ENCODE data around the gene ITGB3BP.

The ITGB3BP gene

GRCh38 chr1:63523738-63524137 lies 713 bp upstream of the ITGB3BP start:
- peak overlapping the region; percentile 87 for H3K9ac ChIP-seq (ENCODE audit: low read depth, low read length, poor library complexity, severe bottlenecking)
- H3F3A ChIP-seq (ENCODE audit: low read depth), result peaks cover 3% of the 10 kb centered on the region; the same call in 1 of the 2 replicates
- H3K79me2 ChIP-seq (ENCODE audit: insufficient read depth, low read length), result peaks cover 52% of the 10 kb centered on the region
- H3K9me2 ChIP-seq (replicated peaks; ENCODE audit: low read depth, low read length), result no peaks in the 10 kb centered on the region
- peak overlapping the region; percentile 88 for H3K4me3 ChIP-seq (ENCODE audit: low read length, poor library complexity, severe bottlenecking)
- no peaks in the 10 kb centered on the region for H3K9me3 ChIP-seq (ENCODE audit: insufficient read depth, low read depth, low read length)
- H3K4me1 ChIP-seq (ENCODE audit: insufficient read depth, low read length, poor library complexity, severe bottlenecking), result peaks cover 43% of the 10 kb centered on the region
- peak overlapping the region; percentile 97 for H2AFZ ChIP-seq (ENCODE audit: low read length)
- H3K4me2 ChIP-seq (ENCODE audit: low read depth, low read length, poor library complexity, severe bottlenecking), result peak overlapping the region; percentile 79
- H4K20me1 ChIP-seq (ENCODE audit: insufficient read depth, low read length, poor library complexity, severe bottlenecking), result peaks cover under 1% of the 10 kb centered on the region
- TF ChIP-seq EZH2phosphoT487 (IDR thresholded peaks at IDR 0.05; ENCODE audit: borderline replicate concordance) (no peak), CTCF (conservative IDR thresholded peaks at IDR 0.05; ENCODE audit: low read length) (no peak)
- H3K36me3 ChIP-seq (ENCODE audit: insufficient read depth, low read length), result no peaks in the 10 kb centered on the region
- no peaks in the 10 kb centered on the region for H3K27me3 ChIP-seq (ENCODE audit: insufficient read depth, low read length, poor library complexity, severe bottlenecking)

GRCh38 chr1:63516629-63517028 lies 6.4 kb downstream of the ITGB3BP start:
- TF ChIP-seq CTCF (conservative IDR thresholded peaks at IDR 0.05; ENCODE audit: low read length), result no peak
- TF ChIP-seq EZH2phosphoT487 (IDR thresholded peaks at IDR 0.05; ENCODE audit: borderline replicate concordance), result no peak
- H3K4me1 ChIP-seq (ENCODE audit: insufficient read depth, low read length, poor library complexity, severe bottlenecking), result peaks cover 21% of the 10 kb centered on the region
- H4K20me1 ChIP-seq (ENCODE audit: insufficient read depth, low read length, poor library complexity, severe bottlenecking), result peaks cover 4% of the 10 kb centered on the region
- H3K79me2 ChIP-seq (ENCODE audit: insufficient read depth, low read length), result peaks cover 34% of the 10 kb centered on the region
- no peaks in the 10 kb centered on the region for H3K9me3 ChIP-seq (ENCODE audit: insufficient read depth, low read depth, low read length)
- peaks cover 3% of the 10 kb centered on the region; the same call in 1 of the 2 replicates for H3F3A ChIP-seq (ENCODE audit: low read depth)
- no peaks in the 10 kb centered on the region for H3K27me3 ChIP-seq (ENCODE audit: insufficient read depth, low read length, poor library complexity, severe bottlenecking)
- H3K4me3 ChIP-seq (ENCODE audit: low read length, poor library complexity, severe bottlenecking), result no peak overlapping the region
- H3K36me3 ChIP-seq (ENCODE audit: insufficient read depth, low read length), result no peaks in the 10 kb centered on the region
- no peak overlapping the region for H2AFZ ChIP-seq (ENCODE audit: low read length)
- no peaks in the 10 kb centered on the region for H3K9me2 ChIP-seq (replicated peaks; ENCODE audit: low read depth, low read length)
- H3K4me2 ChIP-seq (ENCODE audit: low read depth, low read length, poor library complexity, severe bottlenecking), result no peak overlapping the region
- H3K9ac ChIP-seq (ENCODE audit: low read depth, low read length, poor library complexity, severe bottlenecking), result no peak overlapping the region

- Histone ChIP-seq H3K9me3 (ENCODE audit: insufficient read depth, low read depth, low read length) (no peaks in the 10 kb centered on the region), H3K9ac (ENCODE audit: low read depth, low read length, poor library complexity, severe bottlenecking) (no peak overlapping the region), H3K79me2 (ENCODE audit: insufficient read depth, low read length) (peaks cover 4% of the 10 kb centered on the region; the same call in 1 of the 2 replicates), H4K20me1 (ENCODE audit: insufficient read depth, low read length, poor library complexity, severe bottlenecking) (no peaks in the 10 kb centered on the region), H3K36me3 (ENCODE audit: insufficient read depth, low read length) (peaks cover 5% of the 10 kb centered on the region), H3K4me2 (ENCODE audit: low read depth, low read length, poor library complexity, severe bottlenecking) (no peak overlapping the region), H3K4me1 (ENCODE audit: insufficient read depth, low read length, poor library complexity, severe bottlenecking) (no peaks in the 10 kb centered on the region), H3F3A (ENCODE audit: low read depth) (no peaks in the 10 kb centered on the region), H3K4me3 (ENCODE audit: low read length, poor library complexity, severe bottlenecking) (no peak overlapping the region), H3K9me2 (replicated peaks; ENCODE audit: low read depth, low read length) (no peaks in the 10 kb centered on the region), H3K27me3 (ENCODE audit: insufficient read depth, low read length, poor library complexity, severe bottlenecking) (no peaks in the 10 kb centered on the region), H2AFZ (ENCODE audit: low read length) (no peak overlapping the region)
- TF ChIP-seq EZH2phosphoT487 (IDR thresholded peaks at IDR 0.05; ENCODE audit: borderline replicate concordance) (no peak), CTCF (conservative IDR thresholded peaks at IDR 0.05; ENCODE audit: low read length) (no peak)
Measured at GRCh38 chr1:63512584-63512983, 10.4 kb downstream of the ITGB3BP start.
